ENCODE data around the gene MMP24. TPM values are rescaled to one million over a fixed set of nuclear protein-coding genes. Genes with fewer than 3 reads are reported as not detected.

Gene MMP24
- total RNA-seq, 1 experiment from 2014 or later: 14.8 TPM

- H3K4me3 ChIP-seq (ENCODE audit: insufficient read depth, low read depth, low read length): no peak overlapping the region
- H3K27me3 ChIP-seq (ENCODE audit: control insufficient read depth, insufficient read depth, low read length): no peaks in the 10 kb centered on the region
- peaks cover 5% of the 10 kb centered on the region for H3K36me3 ChIP-seq (replicated peaks; ENCODE audit: control insufficient read depth, insufficient read depth, low read length)
- DNase-seq: no peak
These were observed 60.5 kb downstream of the MMP24 start for GRCh38 chr20:35286899-35287508.

GRCh38 chr20:35287509-35288324, 61.2 kb downstream of the MMP24 start:
- peak; percentile 46 for DNase-seq
- Histone ChIP-seq H3K36me3 (replicated peaks; ENCODE audit: control insufficient read depth, insufficient read depth, low read length) (peaks cover 2% of the 10 kb centered on the region), H3K4me3 (ENCODE audit: insufficient read depth, low read depth, low read length) (no peak overlapping the region), H3K27me3 (ENCODE audit: control insufficient read depth, insufficient read depth, low read length) (no peaks in the 10 kb centered on the region)

GRCh38 chr20:35288325-35289060, 62.0 kb downstream of the MMP24 start:
- Histone ChIP-seq H3K27me3 (ENCODE audit: control insufficient read depth, insufficient read depth, low read length) (no peaks in the 10 kb centered on the region), H3K4me3 (ENCODE audit: insufficient read depth, low read depth, low read length) (no peak overlapping the region), H3K36me3 (replicated peaks; ENCODE audit: control insufficient read depth, insufficient read depth, low read length) (no peaks in the 10 kb centered on the region; the same call in 1 of the 2 replicates)
- peak; percentile 49 for DNase-seq

GRCh38 chr20:35290186-35290886, 63.8 kb downstream of the MMP24 start:
- Histone ChIP-seq H3K36me3 (replicated peaks; ENCODE audit: control insufficient read depth, insufficient read depth, low read length) (no peaks in the 10 kb centered on the region), H3K27me3 (ENCODE audit: control insufficient read depth, insufficient read depth, low read length) (no peaks in the 10 kb centered on the region), H3K4me3 (ENCODE audit: insufficient read depth, low read depth, low read length) (no peak overlapping the region)
- peak; percentile 46 for DNase-seq

- no peak for DNase-seq
- Histone ChIP-seq H3K27me3 (ENCODE audit: control insufficient read depth, insufficient read depth, low read length) (no peaks in the 10 kb centered on the region), H3K4me3 (ENCODE audit: insufficient read depth, low read depth, low read length) (no peak overlapping the region), H3K36me3 (replicated peaks; ENCODE audit: control insufficient read depth, insufficient read depth, low read length) (no peaks in the 10 kb centered on the region)
These were observed 64.5 kb downstream of the MMP24 start for GRCh38 chr20:35290887-35291417.

- Histone ChIP-seq H3K27me3 (ENCODE audit: control insufficient read depth, insufficient read depth, low read length) (no peaks in the 10 kb centered on the region), H3K4me3 (ENCODE audit: insufficient read depth, low read depth, low read length) (no peak within 1 kb of the TSS), H3K36me3 (replicated peaks; ENCODE audit: control insufficient read depth, insufficient read depth, low read length) (no peaks in the 10 kb centered on the region)
- peak; percentile 69 for DNase-seq
These were observed 65.4 kb downstream of the MMP24 start, which contains the start of gene FAM83C for GRCh38 chr20:35291654-35292503. Gene FAM83C (minus strand): TSS chr20:35292425. CDS start chr20:35292304, 121 bp downstream.

- Histone ChIP-seq H3K27me3 (ENCODE audit: control insufficient read depth, insufficient read depth, low read length) (no peaks in the 10 kb centered on the region), H3K36me3 (replicated peaks; ENCODE audit: control insufficient read depth, insufficient read depth, low read length) (no peaks in the 10 kb centered on the region), H3K4me3 (ENCODE audit: insufficient read depth, low read depth, low read length) (no peak overlapping the region)
- DNase-seq: peak; percentile 52
These were observed 66.2 kb downstream of the MMP24 start for GRCh38 chr20:35292504-35293285.

- no peak overlapping the region for H3K4me3 ChIP-seq (ENCODE audit: insufficient read depth, low read depth, low read length)
- H3K36me3 ChIP-seq (replicated peaks; ENCODE audit: control insufficient read depth, insufficient read depth, low read length): no peaks in the 10 kb centered on the region
- peak; percentile 26 for DNase-seq
- no peaks in the 10 kb centered on the region for H3K27me3 ChIP-seq (ENCODE audit: control insufficient read depth, insufficient read depth, low read length)
These were observed 67.1 kb downstream of the MMP24 start for GRCh38 chr20:35293303-35294292.

GRCh38 chr20:35294293-35294685, 67.8 kb downstream of the MMP24 start:
- Histone ChIP-seq H3K36me3 (replicated peaks; ENCODE audit: control insufficient read depth, insufficient read depth, low read length) (no peaks in the 10 kb centered on the region), H3K4me3 (ENCODE audit: insufficient read depth, low read depth, low read length) (no peak overlapping the region), H3K27me3 (ENCODE audit: control insufficient read depth, insufficient read depth, low read length) (no peaks in the 10 kb centered on the region)
- DNase-seq: peak; percentile 29

- no peaks in the 10 kb centered on the region for H3K36me3 ChIP-seq (replicated peaks; ENCODE audit: control insufficient read depth, insufficient read depth, low read length)
- no peak overlapping the region for H3K4me3 ChIP-seq (ENCODE audit: insufficient read depth, low read depth, low read length)
These were observed 68.6 kb downstream of the MMP24 start for GRCh38 chr20:35295058-35295457.

GRCh38 chr20:35295674-35296073, 69.2 kb downstream of the MMP24 start:
- Histone ChIP-seq H3K4me3 (ENCODE audit: insufficient read depth, low read depth, low read length) (no peak overlapping the region), H3K27me3 (ENCODE audit: control insufficient read depth, insufficient read depth, low read length) (no peaks in the 10 kb centered on the region), H3K36me3 (replicated peaks; ENCODE audit: control insufficient read depth, insufficient read depth, low read length) (no peaks in the 10 kb centered on the region)
- DNase-seq: no peak

More at GRCh38 chr20:35295058-35295457, 68.6 kb downstream of the MMP24 start:
- no peaks in the 10 kb centered on the region for H3K27me3 ChIP-seq (ENCODE audit: control insufficient read depth, insufficient read depth, low read length)
- no peak for DNase-seq

- Histone ChIP-seq H3K4me3 (ENCODE audit: insufficient read depth, low read depth, low read length) (no peak overlapping the region), H3K27me3 (ENCODE audit: control insufficient read depth, insufficient read depth, low read length) (no peaks in the 10 kb centered on the region), H3K36me3 (replicated peaks; ENCODE audit: control insufficient read depth, insufficient read depth, low read length) (no peaks in the 10 kb centered on the region)
- peak; percentile 75 for DNase-seq
These were observed 69.6 kb downstream of the MMP24 start for GRCh38 chr20:35296101-35296554.
